Mesenchymal stem cell (in vitro differentiated cells and primary cell): Measurements from ENCODE around the gene KLF15.

Experiments used
- DNase-seq: peaks from one replicate; pipeline ENCODE4 v3.0.0-alpha.2; 2013
- H2AFZ ChIP-seq: one replicate; pipeline ENCODE4 v1.6.1; 2013; ENCODE audit warnings: low read depth, mild to moderate bottlenecking, control low read depth, inconsistent platforms, low read length, moderate library complexity
- H2AK5ac ChIP-seq: 2 replicates; pipeline ENCODE4 v1.6.1; 2013; ENCODE audit warnings: low read length, moderate library complexity, mild to moderate bottlenecking, inconsistent platforms; ENCODE audit not compliant: severe bottlenecking
- H2BK120ac ChIP-seq: one replicate; pipeline ENCODE4 v1.6.1; 2013; ENCODE audit warnings: low read depth, mild to moderate bottlenecking, inconsistent platforms, low read length, moderate library complexity
- H2BK12ac ChIP-seq, 2 experiments: one replicate each; pipeline ENCODE4 v1.6.1; 2013; ENCODE audit warnings: inconsistent platforms in 2 of 2, low read length in 2 of 2, mild to moderate bottlenecking in 2 of 2, moderate library complexity in 2 of 2, control low read depth in 1 of 2
- H2BK15ac ChIP-seq: one replicate; pipeline ENCODE4 v1.6.1; 2013; ENCODE audit warnings: mild to moderate bottlenecking, low read depth, inconsistent platforms; ENCODE audit not compliant: poor library complexity, severe bottlenecking
- H2BK5ac ChIP-seq: 2 replicates; pipeline ENCODE4 v1.6.1; 2013; ENCODE audit warnings: low read depth, mild to moderate bottlenecking, low read length, control low read depth, inconsistent platforms; ENCODE audit not compliant: poor library complexity, severe bottlenecking
- H3K14ac ChIP-seq, 2 experiments: one replicate each; pipeline ENCODE4 v1.6.1; 2013; ENCODE audit warnings: inconsistent platforms in 2 of 2, low read length in 2 of 2, control low read depth in 1 of 2, mild to moderate bottlenecking in 1 of 2, moderate library complexity in 1 of 2
- H3K18ac ChIP-seq, 2 experiments: one replicate each; pipeline ENCODE4 v1.6.1; 2013; ENCODE audit warnings: inconsistent platforms in 2 of 2, low read length in 2 of 2, control low read depth in 1 of 2, low read depth in 1 of 2, mild to moderate bottlenecking in 1 of 2
- H3K23ac ChIP-seq, 2 experiments: one replicate each; pipeline ENCODE4 v1.6.1; 2013; ENCODE audit warnings: inconsistent platforms in 2 of 2, low read length in 2 of 2, mild to moderate bottlenecking in 2 of 2, moderate library complexity in 2 of 2, control low read depth in 1 of 2
- H3K27ac ChIP-seq: 2 replicates; pipeline ENCODE4 v1.5.1; 2013; ENCODE audit warnings: mild to moderate bottlenecking, moderate library complexity, low read length, control low read depth, inconsistent platforms; ENCODE audit not compliant: poor library complexity, severe bottlenecking
- H3K27me3 ChIP-seq, 2 experiments: 2 replicates each; pipeline versions ENCODE4 v1.6.1 to v1.7.0; 2013; ENCODE audit warnings: low read length in 2 of 2, mild to moderate bottlenecking in 2 of 2, moderate library complexity in 2 of 2, control low read depth in 1 of 2, inconsistent platforms in 1 of 2; ENCODE audit not compliant: control insufficient read depth in 1 of 2, insufficient read depth in 1 of 2
- H3K36me3 ChIP-seq, 2 experiments: 2 replicates each; pipeline versions ENCODE4 v1.6.1 to v1.7.0; 2013; ENCODE audit warnings: low read length in 2 of 2, control low read depth in 1 of 2, inconsistent platforms in 1 of 2, low read depth in 1 of 2, mild to moderate bottlenecking in 1 of 2; ENCODE audit not compliant: insufficient read depth in 2 of 2, control insufficient read depth in 1 of 2
- H3K4ac ChIP-seq, 2 experiments: one replicate each; pipeline ENCODE4 v1.6.1; 2013; ENCODE audit warnings: inconsistent platforms in 2 of 2, low read length in 2 of 2, mild to moderate bottlenecking in 2 of 2, moderate library complexity in 2 of 2, control low read depth in 1 of 2, low read depth in 1 of 2
- H3K4me1 ChIP-seq: 2 replicates; pipeline ENCODE4 v1.6.1; 2013; ENCODE audit warnings: low read depth, low read length, control low read depth; ENCODE audit not compliant: control insufficient read depth, insufficient read depth
- H3K4me2 ChIP-seq: 2 replicates; pipeline ENCODE4 v1.6.1; 2013; ENCODE audit warnings: low read length, mild to moderate bottlenecking, inconsistent platforms; ENCODE audit not compliant: poor library complexity, severe bottlenecking
- H3K4me3 ChIP-seq, 2 experiments: 2 replicates each; pipeline versions ENCODE4 v1.5.1 to v1.7.0; 2013; ENCODE audit warnings: low read length in 2 of 2, mild to moderate bottlenecking in 2 of 2, control low read depth in 1 of 2, low read depth in 1 of 2; ENCODE audit not compliant: insufficient read depth in 1 of 2
- H3K79me1 ChIP-seq: replicated peaks from 2 replicates; pipeline ENCODE4 v1.6.1; 2013; ENCODE audit warnings: mild to moderate bottlenecking, control low read depth, low read length, inconsistent platforms; ENCODE audit not compliant: poor library complexity, severe bottlenecking
- H3K9ac ChIP-seq: 2 replicates; pipeline ENCODE4 v1.7.0; 2013; ENCODE audit warnings: mild to moderate bottlenecking, low read length, moderate library complexity
- H3K9me3 ChIP-seq: 2 replicates; pipeline ENCODE4 v1.7.0; 2013; ENCODE audit warnings: mild to moderate bottlenecking, low read length; ENCODE audit not compliant: control insufficient read depth
- H4K8ac ChIP-seq: one replicate; pipeline ENCODE4 v1.6.1; 2013; ENCODE audit warnings: inconsistent platforms, mild to moderate bottlenecking, low read length, moderate library complexity
- H4K91ac ChIP-seq: one replicate; pipeline ENCODE4 v1.6.1; 2013; ENCODE audit warnings: mild to moderate bottlenecking, low read length, inconsistent platforms
- WGBS: methylation state at CpG from one replicate; pipeline ENCODE4 v1.1.7; 2013; ENCODE audit warnings: mixed read lengths; 5-methylcytosine and 5-hydroxymethylcytosine counted together

Gene KLF15

DNA sequence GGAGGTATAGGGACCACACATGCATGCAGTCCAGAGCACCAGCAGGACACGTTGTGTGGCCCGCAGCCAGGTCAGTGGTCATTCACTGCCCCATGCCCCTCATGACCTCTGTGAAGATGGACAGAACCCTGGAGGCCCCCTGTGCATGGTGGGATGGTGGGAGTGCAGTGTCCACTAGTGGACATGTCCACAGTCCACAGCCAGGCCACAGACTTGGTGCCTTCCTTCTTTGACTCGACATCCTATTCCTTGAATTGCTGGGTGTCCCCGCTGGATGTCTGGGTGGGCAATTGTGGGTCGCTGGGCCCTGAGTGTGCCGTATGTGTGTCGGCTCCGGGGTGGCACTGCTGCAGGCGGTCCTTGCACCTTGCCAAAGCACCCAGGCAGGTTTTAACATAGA is 35.7 kb downstream of the KLF15 start:
- H3K79me1 ChIP-seq, result no peaks in the 10 kb centered on the region
- WGBS, result 87% methylated on average over 9 of the region's 9 CpGs

DNA sequence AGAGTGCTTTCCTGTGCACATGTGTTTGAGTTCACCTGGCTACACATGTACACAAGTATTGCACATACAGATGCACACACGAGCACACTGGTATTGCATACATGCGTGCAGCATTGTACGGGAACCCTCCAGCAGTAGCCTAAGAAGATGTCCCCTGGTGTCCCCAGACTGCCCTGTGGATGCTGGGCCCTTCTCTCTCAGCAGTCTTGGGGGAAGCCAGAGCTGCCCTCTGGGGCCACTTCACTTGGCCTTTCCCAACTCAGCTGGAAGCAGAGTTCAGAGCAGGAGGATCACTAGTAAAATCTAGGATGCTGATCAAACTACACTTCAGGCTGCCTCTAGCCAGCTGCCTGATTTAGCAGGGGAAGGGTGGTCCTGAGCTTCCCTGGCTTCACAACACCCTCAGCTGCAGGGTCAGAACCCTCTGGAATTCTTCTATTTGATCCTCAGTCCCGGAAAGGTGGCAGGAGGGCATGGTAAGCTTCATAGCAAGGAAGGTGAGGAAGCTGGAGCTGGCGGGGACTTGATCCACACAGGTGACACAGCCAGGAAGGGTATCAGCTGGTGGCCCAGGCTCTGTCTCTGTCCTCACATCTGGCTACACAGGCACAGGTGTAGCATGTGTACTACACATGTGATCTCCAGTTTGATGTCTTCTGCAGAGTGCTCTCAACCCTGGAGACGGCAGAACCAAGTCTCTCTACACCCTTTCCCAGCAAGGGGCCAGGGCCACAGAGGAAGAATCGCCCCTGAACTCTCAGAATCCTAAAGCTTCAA is 36.5 kb downstream of the KLF15 start:
- Histone ChIP-seq H3K9me3 (no peaks in the 10 kb centered on the region), H4K8ac (no peak overlapping the region), H3K4ac (no peak overlapping the region), H3K4me3 (no peak overlapping the region), H2AK5ac (no peak overlapping the region), H3K36me3 (no peaks in the 10 kb centered on the region), H3K4me1 (no peaks in the 10 kb centered on the region), H2BK5ac (no peak overlapping the region), H3K9ac (no peak overlapping the region), H2BK15ac (no peak overlapping the region), H2AFZ (no peak overlapping the region), H3K27ac (no peak overlapping the region), H3K27me3 (peaks cover 13 to 21% of the 10 kb centered on the region in 2 experiments), H2BK12ac (no peak overlapping the region), H3K4me2 (no peak overlapping the region), H3K18ac (no peak overlapping the region), H3K23ac (no peak overlapping the region), H2BK120ac (no peak overlapping the region), H3K14ac (no peak overlapping the region), H4K91ac (no peak overlapping the region), H3K79me1 (no peaks in the 10 kb centered on the region)
- no peak for DNase-seq
- WGBS, result 80% methylated on average over 7 of the region's 7 CpGs

More for the DNA sequence above, 35.7 kb downstream of the KLF15 start:
- Histone ChIP-seq H2AFZ (no peak overlapping the region), H3K9ac (no peak overlapping the region), H2BK12ac (no peak overlapping the region), H4K91ac (peak overlapping the region; percentile 50), H4K8ac (no peak overlapping the region), H3K27me3 (peaks cover 13 to 21% of the 10 kb centered on the region in 2 experiments), H2BK15ac (no peak overlapping the region), H3K4ac (no peak overlapping the region), H3K36me3 (no peaks in the 10 kb centered on the region), H3K23ac (no peak overlapping the region), H3K4me2 (no peak overlapping the region), H3K4me3 (no peak overlapping the region), H3K9me3 (no peaks in the 10 kb centered on the region), H3K27ac (no peak overlapping the region), H2AK5ac (no peak overlapping the region), H2BK120ac (no peak overlapping the region), H3K4me1 (no peaks in the 10 kb centered on the region), H2BK5ac (no peak overlapping the region), H3K14ac (no peak overlapping the region), H3K18ac (no peak overlapping the region)
- DNase-seq, result no peak

DNA sequence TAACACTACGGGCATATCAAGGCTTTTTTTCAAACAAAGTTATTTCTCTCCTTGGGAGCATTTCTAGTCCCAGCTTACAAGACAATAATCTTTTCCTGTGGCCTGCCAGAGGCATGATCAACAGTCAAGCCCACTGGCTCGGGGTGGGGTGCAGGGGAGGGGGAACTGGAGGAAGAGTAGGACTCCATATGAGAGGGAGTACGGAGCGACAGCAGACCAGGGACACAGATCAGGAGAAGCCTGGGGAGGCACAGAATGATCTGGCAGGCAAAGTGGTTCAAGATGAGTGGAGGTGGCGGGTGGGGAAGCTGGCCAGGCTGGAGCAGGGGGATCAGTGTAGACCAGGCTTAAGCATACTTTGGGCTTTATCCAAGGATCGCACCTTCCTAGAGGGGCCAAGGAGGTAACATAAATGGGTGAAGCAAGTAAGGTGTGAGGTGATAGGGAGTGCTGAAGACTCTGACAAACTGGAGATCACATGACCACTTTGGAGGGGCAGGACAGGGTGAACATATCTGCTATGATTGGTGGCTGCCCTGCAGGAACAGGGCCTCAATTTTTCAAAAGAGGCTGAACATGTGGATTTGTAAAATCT is 37.4 kb downstream of the KLF15 start:
- no peak for DNase-seq
- H2AK5ac ChIP-seq, result no peak overlapping the region
- no peaks in the 10 kb centered on the region for H3K9me3 ChIP-seq
- no peak overlapping the region for H3K4me3 ChIP-seq
- H3K4me1 ChIP-seq, result no peaks in the 10 kb centered on the region
- H4K91ac ChIP-seq, result no peak overlapping the region
- H3K27ac ChIP-seq, result no peak overlapping the region
- H2BK15ac ChIP-seq, result no peak overlapping the region
- no peak overlapping the region for H3K18ac ChIP-seq
- H3K27me3 ChIP-seq, result peaks cover 13 to 21% of the 10 kb centered on the region in 2 experiments
- H4K8ac ChIP-seq, result no peak overlapping the region
- no peak overlapping the region for H2AFZ ChIP-seq
- H2BK12ac ChIP-seq, result no peak overlapping the region
- no peak overlapping the region for H3K4me2 ChIP-seq
- H3K36me3 ChIP-seq, result no peaks in the 10 kb centered on the region
- no peaks in the 10 kb centered on the region for H3K79me1 ChIP-seq
- H3K14ac ChIP-seq, result no peak overlapping the region
- no peak overlapping the region for H3K4ac ChIP-seq
- no peak overlapping the region for H2BK120ac ChIP-seq
- WGBS, result 76% methylated on average over 5 of the region's 6 CpGs
- H3K9ac ChIP-seq, result no peak overlapping the region
- no peak overlapping the region for H2BK5ac ChIP-seq
- H3K23ac ChIP-seq, result no peak overlapping the region

DNA sequence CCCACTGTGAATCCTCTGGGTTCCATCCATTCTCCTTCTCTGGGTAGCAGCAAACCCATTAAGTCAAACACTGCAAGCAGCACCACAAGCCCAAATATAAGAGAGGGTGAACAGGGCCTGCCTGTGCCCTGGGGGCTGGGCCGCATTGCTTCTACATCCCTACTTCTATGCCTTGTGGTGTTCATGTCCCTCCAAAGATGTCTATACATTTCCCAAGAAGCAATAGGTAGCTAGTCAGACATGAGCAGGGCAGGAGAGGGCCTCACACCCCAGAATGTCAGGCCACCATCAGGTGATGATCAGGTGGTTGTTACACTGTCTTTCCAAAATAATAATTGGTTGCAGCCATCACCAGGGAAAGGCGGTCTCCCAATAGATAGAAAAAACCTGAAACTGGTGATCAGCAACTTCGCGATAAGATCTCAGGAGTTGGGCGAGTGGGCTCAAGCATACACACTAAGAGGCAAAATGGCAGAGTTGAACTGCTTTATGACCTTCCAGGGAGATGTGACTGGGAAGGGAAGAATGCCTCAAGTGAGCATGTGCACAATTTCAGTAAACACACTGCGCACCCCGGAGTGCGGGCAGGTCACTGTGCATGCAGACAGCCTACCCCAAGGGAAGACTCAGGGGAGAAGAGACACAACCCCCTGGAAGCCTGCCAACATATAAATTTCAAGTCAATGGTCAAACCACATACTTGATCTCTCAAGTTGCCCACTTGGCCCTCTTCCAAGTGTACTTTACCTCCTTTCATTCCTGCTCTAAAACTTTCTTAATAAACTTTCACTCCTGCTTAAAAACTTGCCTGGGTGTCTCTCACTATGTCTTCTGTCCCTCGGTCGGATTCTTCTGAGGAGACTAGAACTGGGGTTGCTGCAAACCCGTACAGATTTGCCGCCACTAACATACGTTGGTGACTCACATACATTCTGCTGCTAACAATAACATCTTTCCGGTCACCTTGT is 39.9 kb downstream of the KLF15 start:
- no peaks in the 10 kb centered on the region for H3K9me3 ChIP-seq
- no peak overlapping the region for H3K18ac ChIP-seq
- H2AFZ ChIP-seq, result no peak overlapping the region
- no peak overlapping the region for H2BK5ac ChIP-seq
- H3K4ac ChIP-seq, result no peak overlapping the region
- no peak overlapping the region for H3K4me2 ChIP-seq
- H3K79me1 ChIP-seq, result no peaks in the 10 kb centered on the region
- no peak overlapping the region for H2BK120ac ChIP-seq
- H2BK12ac ChIP-seq, result no peak overlapping the region
- DNase-seq, result no peak
- no peak overlapping the region for H4K91ac ChIP-seq
- no peak overlapping the region for H3K27ac ChIP-seq
- H2AK5ac ChIP-seq, result no peak overlapping the region
- H3K9ac ChIP-seq, result no peak overlapping the region
- H4K8ac ChIP-seq, result no peak overlapping the region
- no peak overlapping the region for H3K4me3 ChIP-seq
- H3K27me3 ChIP-seq, result peaks cover 10 to 17% of the 10 kb centered on the region in 2 experiments
- H3K4me1 ChIP-seq, result no peaks in the 10 kb centered on the region
- H3K23ac ChIP-seq, result no peak overlapping the region
- H3K14ac ChIP-seq, result no peak overlapping the region
- WGBS, result 88% methylated on average over 14 of the region's 14 CpGs
- H3K36me3 ChIP-seq, result no peaks in the 10 kb centered on the region
- H2BK15ac ChIP-seq, result no peak overlapping the region
